NCI-H748 (cell line): ENCODE measurements around the gene TBC1D7.

Experiments
- DNase-seq: peaks from one replicate; lab custom pipeline; 2025; ENCODE audit not compliant: unreplicated experiment; lab: John Stamatoyannopoulos, UW

The TBC1D7 gene

DNA sequence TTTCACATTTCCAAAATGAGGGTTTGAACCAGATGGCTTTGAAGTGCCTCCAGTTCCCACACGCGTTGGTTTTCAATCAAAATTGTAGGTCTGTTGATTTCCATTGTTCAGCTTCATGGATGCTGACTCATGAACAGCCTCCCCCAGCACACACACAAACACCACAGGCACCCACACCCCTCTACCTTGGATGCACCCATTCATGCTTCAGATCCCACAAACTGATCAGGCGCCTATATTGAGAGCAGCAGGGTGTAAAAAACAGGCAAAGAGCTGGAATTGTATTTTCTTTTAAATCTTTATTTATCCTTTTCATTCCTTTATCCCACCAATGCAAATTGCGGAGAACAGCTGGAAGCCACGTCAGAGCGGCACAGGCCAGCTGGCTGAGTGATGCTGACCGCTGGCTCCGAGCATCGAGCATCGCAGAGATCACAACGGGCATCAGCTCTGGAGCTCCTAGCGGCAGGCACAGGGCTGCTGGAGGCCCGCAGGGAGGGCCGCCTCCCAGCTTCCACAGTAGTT lies 29.3 kb upstream of the TBC1D7 start:
- DNase-seq: no peak

- DNase-seq: no peak
These were observed 27.9 kb upstream of the TBC1D7 start for GRCh38 chr6:13355999-13356785.

DNA sequence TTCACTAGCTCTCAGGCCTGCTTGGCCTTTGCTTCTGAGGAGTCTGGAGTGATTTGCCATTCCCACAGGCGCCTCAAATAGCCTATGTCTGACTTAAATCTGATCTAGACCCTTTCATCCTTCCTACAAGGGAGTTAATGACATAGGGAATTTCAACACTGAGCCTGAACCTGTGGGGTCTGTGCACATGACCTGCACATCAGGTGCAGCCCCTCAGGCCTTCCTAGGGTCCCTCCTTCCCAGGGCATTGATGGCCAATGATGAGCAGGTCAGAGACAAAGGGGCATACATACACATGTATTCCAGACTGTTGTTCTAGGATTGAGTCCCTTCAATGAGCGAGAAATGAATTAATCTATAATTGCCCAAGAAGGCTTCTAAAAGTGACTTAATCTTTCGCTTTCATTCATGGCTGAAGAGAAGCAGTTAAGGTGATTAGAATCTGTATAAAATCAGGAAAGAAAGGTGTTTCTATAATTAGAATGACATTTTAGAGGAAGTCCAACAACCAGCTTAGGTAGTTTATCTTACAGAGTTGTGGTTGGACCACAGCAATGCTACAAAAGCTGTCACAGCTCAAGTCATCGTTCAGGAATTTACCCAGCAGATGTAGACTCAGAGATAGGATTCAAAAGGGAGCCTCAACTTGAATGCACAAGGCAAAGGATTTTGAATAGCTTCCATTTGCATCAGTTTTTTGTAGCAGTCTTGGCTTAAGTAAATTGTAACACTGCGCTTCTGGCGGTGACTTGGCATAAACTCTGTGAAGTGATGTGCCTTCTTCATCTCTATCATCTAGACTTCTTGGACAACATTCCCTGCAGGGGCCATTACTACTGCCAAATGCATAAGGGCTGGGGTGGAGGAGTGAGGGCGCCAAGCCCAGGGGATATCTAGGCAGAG lies 27.0 kb upstream of the TBC1D7 start:
- DNase-seq: no peak

GRCh38 chr6:13354331-13355042 lies 26.1 kb upstream of the TBC1D7 start:
- no peak for DNase-seq

- no peak for DNase-seq
These were observed 23.8 kb upstream of the TBC1D7 start for GRCh38 chr6:13352165-13352564.

- no peak for DNase-seq
These were observed 22.9 kb upstream of the TBC1D7 start for GRCh38 chr6:13351271-13351670.

DNA sequence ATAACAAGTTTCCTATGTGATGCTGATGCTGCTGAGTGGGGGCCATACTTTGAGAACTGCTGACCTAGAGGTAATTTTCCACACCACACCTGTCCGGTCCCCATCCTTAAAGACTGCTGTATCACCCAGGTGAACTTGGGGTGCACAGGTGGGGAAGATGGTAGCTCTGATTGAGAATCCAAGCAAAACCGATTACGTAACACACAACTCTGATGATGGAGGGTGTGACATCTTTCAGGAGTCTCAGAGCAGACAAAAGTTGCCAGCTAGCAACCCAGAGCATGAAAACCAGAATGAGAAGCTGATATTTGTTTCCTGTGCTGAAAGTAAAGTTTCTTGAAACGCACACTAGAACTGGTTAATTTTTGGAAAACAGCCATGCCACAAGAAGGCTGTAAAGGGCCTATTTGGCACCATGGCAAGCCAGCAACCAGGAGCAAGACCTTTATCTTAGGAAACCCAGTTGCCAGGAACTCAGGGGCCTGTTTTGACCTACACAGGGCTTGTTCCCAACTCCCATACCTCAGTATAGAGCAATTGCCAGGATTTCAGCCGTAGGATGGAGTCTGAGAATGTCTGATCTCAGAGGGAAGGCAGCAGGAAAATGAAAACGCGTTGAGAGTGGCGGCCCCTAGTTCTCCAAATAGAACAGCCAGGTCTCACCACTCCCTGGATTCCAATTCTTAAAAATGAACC lies 21.6 kb upstream of the TBC1D7 start:
- DNase-seq: no peak

DNA sequence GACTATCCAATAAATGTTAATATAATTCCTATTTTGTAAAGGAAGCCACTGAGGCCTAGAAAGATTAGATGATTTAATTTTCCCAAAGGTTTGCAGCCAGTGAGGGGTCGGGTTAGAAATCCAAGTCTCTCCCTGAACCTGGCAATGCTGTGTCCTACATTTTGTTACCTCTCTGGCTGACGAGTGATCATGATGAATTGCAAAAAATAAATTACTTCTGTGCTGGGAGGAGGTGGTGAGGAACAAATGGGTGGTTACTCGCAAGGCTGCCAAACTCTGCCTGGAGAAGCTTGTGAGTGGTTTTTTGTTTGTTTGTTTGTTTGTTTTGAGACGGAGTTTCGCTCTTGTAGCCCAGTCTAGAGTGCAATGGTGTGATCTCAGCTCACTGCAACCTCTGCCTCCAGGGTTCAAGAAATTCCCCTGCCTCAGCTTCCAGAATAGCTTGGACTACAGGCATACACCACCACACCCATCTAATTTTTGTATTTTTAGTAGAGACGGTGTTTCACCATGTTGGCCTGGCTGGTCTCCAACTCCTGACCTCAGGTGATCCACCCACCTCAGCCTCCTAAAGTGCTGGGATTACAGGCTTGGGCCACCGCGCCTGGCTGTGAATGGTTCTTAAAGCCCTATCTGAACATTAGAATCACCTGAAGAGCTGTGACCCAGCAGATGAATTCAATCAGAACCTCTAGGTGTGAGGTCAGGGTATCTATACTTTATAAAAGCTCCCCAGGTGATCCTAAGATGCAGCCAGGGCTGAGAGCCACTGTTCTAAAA lies 20.2 kb upstream of the TBC1D7 start:
- no peak for DNase-seq

GRCh38 chr6:13346245-13346644 lies 17.9 kb upstream of the TBC1D7 start:
- DNase-seq: no peak

DNA sequence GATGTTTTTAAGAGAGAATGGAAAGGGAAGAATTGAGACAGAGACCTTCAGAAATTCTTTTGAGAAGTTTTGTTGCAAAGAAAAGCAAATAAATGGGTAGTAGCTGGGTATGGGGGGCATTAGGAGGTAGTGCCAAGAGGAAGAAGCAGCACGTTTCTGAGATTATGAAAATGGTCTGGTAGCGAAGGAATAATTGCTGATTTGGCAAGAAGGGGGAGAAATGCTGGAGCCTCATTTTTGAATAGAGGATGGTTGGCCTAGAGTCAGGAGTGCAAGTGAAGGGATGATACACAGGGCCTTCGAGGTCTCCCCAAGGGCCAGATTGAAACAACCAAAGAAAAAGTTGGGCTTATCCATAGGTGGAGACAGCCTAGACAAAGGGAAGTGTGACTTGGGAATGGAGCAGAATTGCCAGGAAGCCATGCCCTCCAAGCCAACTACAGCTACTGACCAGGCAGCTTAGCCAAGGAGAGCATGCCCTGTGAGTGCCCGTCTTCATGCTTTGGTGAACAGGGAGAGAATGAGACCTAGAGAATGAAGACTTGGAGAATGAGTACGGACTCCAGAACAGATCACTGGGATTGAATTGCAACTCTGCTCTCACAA lies 14.2 kb upstream of the TBC1D7 start:
- no peak for DNase-seq

- no peak for DNase-seq
These were observed 11.7 kb upstream of the TBC1D7 start for GRCh38 chr6:13339863-13340630.

GRCh38 chr6:13338038-13338437 lies 9.7 kb upstream of the TBC1D7 start:
- no peak for DNase-seq

GRCh38 chr6:13336553-13336952 lies 8.2 kb upstream of the TBC1D7 start:
- peak; percentile 82 for DNase-seq

DNA sequence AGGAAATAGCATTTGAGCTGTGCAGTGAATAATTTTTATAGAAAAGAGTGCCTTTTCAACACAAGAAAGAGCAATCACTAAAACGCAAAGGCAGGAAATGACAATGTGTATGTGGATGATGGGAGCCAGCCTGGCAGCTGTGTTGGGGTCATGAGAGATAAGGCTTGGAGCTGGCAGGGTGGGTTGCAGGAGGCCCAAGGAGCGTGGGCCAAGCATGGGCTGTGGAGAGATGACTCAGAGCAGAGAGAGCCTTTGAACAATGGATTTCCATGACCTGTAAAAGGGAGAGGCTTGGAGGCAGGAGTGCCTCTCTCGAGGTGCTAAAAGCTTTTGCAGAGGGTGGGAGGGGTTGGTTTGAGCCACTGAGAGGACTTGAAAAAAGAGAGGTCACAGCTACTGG lies 6.6 kb upstream of the TBC1D7 start:
- DNase-seq: no peak

DNA sequence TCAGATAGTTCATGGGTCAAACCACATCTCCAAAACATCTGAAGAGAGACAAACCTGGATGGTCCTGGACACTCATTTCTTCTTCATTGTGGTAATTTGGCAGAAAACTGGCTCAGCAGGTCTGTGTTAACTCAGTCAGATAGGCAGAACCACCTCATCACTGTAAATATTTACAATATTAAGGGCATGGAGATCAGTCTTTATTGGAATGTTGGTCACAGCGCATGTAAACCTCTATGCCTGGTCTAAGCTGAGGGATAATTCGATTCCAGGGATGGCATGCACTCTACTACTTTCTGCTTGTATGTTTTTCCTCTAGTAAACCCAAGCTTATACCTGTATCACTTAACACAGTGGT lies 4.0 kb upstream of the TBC1D7 start:
- DNase-seq: no peak

GRCh38 chr6:13331516-13332348 lies 3.4 kb upstream of the TBC1D7 start:
- peak; percentile 57 for DNase-seq

DNA sequence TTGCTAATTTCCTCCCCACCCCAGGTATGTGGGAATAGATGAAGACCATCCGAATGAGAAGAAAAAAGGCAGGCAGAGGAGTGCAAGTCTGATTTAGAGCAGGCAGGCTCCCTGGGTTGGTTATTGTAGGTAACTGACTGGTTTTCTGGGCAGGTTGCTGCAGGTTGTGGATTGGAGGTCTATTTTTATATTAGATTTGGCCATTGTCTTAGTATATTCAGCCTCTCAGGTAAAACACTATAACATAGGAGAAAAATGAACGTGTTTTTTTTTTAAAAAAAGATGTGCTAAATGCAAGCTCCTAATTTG lies 492 bp upstream of the TBC1D7 start:
- no peak for DNase-seq

- DNase-seq: peak; percentile 70
These were observed 654 bp downstream of the TBC1D7 start for GRCh38 chr6:13327691-13328075.
